HPDE6-E6E7 (cell line): ENCODE data around the gene SKAP2.

Experiments used
- DNase-seq: peaks from one replicate; pipeline ENCODE4 v3.0.0; 2011; ENCODE audit warnings: missing footprints; ENCODE audit errors: extremely low spot score

SKAP2 gene

GRCh38 chr7:26664735-26665416 is 199.5 kb downstream of the SKAP2 start:
- DNase-seq = no peak

DNA sequence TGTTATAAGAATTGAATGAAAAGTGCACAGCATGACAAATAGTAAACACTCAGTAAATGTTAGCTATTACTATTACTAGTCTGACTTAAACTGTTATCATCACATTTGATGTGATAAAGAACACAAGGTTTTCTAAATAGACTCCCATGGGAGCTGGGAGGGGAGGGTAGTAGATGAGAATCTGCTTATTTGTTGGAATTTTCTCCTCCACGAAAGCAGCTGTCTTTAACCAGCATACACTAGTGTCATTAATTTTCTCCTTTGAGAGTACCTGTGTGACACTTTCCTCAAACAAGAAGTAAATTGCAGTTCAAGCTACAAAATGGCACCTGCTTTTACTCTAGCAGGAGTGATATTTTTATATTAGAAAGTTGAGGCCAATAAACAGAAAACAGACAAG is 200.1 kb downstream of the SKAP2 start:
- no peak for DNase-seq

- DNase-seq = no peak
Observed at GRCh38 chr7:26663874-26664273, 200.5 kb downstream of the SKAP2 start.

- no peak for DNase-seq
Observed at GRCh38 chr7:26662646-26663045, 201.7 kb downstream of the SKAP2 start.

DNA sequence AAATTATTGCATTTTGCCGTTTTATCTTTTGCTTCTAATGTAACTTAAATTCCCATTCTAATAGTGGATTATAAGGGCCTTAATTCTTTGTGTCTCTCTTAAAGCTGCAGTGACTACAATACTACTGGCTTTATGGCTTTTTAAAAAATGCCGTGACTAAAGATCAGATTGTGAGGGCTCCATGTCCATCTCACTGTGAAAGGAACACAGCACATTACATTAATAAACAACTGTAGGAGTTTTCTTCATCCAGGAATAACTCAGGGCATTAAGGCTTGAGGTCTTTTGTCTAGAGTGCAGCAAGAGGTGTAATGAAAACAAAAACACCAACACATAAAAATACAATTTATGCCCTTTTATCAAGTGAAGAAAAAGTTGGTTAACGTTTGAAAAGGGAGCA is 205.3 kb downstream of the SKAP2 start:
- DNase-seq = no peak

DNA sequence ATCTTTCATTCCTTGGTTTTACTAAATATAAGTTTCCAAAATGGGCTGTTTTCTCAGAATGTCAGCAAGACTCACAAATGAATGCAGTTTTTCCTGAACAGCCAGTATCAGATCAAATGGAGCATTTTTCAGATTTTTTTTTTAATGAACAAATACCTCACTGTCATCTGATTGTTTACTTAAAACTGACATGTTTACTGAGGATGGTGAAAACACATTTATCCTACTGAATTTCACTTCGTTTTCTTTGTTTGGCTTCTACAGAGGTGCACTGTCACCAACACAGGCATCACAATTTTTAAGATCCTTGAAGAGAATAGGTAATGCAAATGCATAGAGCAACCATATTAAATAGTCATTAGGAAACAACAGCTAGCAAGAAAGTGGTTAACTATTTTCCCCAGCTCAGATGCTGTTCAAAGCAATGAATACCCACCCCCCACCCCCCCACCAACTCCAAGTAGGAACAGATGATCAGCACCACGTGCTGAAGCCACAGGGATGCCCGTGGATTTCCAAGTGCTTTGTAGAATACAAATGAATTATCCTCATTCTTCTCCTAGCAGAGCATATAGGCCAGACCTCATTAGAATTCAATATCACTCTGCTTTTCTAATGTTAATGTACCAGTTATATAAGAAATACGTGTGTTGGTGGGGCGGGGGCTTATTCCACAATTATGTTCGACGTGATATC is 205.9 kb downstream of the SKAP2 start:
- no peak for DNase-seq

DNA sequence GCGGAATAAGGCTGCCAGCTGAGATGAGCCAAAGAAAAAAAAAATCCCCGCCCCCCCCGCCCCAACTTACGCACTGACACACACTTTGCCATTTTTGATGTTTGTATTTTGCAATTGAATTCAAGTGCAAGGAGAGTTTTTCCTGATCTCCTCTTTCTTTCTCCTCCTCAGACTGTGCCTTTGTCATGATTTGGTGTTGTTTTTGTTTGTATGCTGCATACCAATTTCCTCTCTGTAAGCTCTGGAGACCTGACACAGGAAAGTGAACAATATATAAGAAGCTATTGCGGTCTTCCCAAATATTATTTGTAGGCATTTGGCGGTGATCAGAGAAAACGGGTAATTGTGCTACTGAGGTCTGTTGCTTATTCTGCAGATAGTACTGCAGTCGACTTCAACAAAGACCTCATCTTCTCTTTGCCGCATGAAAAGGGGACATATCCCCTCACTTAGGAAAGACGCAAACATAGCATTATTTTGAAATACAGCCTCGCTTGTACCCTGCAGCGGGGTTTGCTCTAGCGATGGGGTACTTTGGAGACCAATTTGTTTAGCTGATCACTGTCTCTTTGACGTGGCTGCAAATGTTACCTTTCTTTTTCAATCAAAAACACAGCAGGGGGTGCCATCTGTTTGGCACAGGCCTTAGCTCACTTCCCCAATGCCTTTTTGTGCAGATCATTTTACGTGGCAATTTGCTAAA is 206.6 kb downstream of the SKAP2 start:
- DNase-seq = no peak

DNA sequence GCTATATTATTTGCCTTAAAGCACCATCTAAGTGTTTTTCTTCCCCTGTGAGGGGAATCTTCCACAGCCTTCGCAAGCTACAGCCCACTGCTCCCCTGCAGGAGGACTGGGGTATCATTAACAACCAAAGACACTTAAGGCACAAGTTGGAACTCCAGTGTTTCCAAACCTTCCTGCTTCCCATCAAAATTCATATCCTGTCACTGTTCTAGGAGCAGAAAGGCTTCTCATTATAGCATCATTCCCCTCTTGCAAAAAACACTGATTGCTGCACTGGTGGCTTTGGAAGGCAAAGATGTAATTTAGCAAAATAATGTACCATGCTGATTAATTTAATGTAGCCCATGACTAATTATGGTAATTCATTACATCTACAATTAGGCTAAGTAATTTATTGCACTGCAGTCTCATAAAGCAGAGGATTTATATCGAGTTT is 207.2 kb downstream of the SKAP2 start:
- no peak for DNase-seq

DNA sequence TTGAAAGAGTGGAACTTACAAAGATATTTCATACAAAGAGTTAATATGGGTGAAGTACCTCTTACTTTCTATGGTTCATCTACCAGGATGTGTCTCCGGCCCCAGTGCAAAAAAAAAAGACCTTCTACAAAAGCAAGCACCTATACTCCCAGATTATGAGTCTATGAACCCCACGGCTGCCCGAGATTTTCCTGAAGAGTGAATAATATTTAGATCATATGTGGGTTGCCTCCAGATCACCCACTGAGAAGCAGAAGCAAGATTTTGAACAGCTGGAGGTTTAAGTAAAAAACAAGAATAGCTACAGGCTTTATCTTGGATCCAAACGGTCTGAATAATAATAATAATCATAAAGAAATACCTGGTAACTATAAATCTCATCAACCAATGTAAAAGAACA is 207.7 kb downstream of the SKAP2 start:
- no peak for DNase-seq

DNA sequence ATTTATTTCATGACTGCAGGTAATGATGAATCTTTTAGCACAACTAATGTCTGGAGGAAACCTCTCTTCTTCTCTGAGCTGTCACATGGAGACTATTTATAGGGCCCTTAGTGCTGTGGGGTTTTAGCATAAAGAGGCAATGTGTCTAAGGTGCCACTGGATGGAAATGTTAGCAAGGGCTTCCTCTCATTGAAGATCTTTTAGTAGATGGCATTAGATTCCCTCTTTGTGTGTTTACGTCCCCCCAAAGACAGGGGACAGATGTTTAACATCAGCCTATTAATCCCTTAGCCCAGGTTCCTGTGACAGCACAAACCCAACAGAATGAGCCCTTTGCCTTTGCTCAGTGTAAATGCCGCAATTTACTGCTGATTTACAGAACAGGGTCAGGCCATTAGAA is 208.6 kb downstream of the SKAP2 start:
- DNase-seq = no peak

DNA sequence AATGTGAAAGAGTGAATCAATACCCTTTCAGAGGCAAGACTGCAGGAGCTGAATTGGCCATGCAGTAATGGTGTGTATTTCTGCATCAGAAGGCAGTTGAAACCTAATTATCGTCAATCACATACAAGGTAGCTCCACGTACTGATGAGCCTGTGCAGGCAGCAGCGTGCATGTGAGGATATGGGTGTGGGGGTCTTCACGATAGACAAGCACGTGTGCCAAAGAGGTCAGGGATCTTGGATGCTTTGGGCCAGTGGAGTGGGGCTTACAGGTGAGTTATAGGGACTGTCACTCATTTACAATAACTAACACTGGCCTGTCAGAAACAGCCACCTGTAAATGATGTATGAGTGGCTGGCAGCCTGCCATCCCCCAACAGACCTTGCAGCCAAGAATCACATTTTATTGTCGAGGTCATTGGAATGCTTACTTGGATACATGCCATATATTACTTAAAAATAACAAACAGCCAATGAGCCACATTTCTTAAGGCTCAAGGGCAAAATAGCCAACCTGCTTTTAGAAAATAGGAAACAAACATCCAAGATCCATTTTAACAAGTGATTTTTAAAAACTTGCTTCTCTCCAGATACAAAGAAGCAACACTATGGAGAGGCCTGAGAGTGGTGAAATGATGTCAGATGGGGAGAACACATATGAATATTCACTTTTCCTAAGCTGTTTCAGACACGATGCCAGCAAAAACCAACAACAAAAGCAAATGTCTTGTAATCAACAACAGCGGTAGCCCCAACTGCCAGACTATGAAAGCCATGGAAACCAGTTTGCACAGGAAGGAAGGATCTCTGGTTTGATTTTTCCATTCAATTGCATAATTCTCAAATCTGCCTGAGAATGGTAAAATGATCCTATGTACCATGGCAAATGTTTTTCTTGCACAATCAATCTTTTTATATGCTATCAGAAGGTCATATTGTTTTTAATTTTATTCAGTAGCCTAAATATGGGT is 210.7 kb downstream of the SKAP2 start:
- DNase-seq = no peak

DNA sequence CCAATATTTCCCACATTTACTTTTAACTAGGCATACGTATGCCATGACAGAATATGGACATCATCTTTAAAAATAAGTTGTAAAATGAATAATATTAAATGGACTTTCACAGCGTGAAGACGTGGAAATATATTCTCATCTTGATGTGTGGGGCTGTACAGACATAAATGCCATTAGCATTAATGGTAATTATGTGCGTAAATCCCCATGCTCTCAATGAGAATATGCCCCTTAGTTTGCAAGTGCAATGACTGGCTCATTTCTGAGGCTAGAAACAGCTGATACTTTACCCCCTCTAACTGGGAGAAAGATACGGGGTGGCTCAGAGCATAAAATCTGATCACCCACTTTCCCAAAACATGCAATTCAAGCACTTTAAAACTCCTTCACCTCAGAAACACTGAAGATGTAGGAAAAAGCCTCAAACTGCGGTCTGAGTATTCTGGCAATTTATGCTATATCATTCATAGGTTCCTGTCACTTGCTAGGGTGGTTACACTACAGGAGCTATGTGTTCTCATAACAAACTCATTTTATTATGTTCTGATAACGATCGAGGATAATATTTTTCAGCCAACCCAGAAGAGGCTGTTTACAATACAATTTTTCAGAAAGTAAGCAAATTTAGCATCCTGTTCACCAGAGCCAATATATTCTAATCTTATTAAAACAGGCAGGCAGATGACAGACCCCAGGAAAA is 211.8 kb downstream of the SKAP2 start:
- DNase-seq = no peak

GRCh38 chr7:26650103-26650502 is 214.3 kb downstream of the SKAP2 start:
- no peak for DNase-seq

DNA sequence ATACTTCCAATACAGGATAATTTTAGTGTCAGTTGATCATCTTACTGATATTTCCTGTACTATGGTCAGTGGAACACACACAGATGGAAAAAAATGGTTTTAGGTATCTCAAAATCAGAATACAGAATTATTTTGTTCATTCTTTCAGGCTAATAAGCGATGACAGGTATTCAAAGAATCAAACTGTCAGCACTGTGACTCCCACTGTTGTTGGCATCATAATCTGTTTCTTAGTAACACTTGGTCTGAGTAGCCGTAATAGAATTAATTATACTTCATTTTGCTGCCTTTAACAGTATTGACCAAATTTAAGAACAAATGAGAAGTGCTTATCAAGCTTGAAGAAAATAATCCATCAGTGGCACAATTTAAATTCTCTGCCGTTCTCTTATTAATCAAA is 215.0 kb downstream of the SKAP2 start:
- DNase-seq = no peak

DNA sequence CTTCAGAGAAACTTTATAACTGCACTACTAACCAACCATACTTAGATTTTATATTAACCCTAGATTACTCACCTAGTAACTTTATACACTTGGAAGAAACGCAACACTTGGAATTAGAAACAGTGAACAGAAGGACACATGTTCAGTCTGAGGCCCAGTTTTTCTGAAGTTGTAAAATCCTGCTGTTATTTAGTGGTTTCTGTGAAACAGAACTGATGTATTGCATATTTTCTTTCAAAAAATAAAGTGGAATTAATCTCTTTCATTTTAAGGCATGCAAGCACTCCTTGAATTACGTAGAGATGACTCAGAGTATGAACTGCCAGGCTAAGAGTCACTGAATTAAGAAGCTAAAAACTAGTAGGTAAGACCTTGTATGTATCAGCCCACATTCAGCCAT is 215.8 kb downstream of the SKAP2 start:
- DNase-seq = peak; percentile 53

DNA sequence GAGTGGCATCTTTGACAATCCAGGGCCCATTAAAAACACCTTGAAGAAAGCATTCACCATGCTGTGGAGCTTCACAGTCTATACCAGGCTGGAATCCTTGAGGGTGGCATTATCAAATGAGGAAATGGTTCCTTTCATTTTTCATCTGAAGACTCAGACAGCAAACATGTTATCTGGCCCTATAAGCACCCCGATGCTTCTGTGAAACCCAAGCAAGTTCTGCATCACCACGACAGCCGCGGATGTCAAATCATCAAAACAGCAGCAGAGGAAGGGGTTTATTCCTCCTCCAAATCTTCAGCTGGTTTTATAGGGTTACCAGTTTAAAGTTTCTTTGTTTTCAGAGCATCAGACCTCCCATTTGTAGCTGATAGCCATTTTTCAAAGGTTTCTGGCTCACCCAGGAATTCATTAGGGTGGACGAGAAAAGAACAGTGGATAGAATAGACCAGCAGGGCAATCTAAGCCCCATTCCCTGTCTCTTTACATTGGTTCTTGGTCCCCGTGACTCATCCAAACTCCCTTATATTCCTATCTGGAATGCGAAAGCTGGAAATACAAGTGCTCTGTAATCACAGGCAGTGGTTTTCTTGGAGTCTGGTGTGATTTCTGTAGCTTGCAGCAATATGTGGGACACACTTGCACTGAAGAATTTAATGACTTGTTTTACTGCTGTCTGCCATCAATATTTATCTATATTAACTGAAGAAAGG is 217.9 kb downstream of the SKAP2 start:
- no peak for DNase-seq

- no peak for DNase-seq
Observed at GRCh38 chr7:26645121-26645520, 219.3 kb downstream of the SKAP2 start.

DNA sequence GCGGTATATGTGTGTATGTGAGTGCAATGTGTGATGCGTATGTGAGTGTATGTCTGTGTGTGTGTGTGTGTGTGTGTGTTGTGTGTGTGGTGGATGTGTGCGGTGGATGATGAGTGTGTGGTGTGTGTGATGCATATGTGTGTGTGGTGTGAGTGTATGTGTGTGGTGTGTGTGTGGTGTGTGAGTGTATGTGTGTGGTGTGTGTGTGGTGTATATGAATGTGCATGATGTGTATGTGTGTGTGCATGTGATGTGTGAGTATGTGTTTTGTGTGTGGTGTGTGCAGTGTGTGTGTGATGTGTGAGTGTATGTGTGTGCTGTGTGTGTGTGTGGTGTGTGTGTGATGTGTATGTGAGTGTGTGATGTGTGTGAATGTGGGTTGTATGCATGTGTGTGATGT is 222.0 kb downstream of the SKAP2 start:
- no peak for DNase-seq

DNA sequence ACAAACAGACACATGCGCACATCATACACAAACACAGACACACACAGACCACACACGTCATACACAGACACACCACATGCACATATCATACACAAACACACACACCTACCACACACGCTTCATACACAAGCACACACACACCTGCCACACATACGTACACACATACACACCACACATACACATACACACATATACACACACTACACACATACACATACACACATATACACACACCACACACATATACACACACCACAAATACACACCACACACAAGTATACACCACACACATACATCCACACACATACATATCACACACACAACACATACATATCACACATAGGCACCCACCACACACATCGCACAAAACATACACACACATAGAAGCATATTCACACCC is 224.7 kb downstream of the SKAP2 start:
- DNase-seq = no peak

GRCh38 chr7:26639111-26639510 is 225.3 kb downstream of the SKAP2 start:
- no peak for DNase-seq

DNA sequence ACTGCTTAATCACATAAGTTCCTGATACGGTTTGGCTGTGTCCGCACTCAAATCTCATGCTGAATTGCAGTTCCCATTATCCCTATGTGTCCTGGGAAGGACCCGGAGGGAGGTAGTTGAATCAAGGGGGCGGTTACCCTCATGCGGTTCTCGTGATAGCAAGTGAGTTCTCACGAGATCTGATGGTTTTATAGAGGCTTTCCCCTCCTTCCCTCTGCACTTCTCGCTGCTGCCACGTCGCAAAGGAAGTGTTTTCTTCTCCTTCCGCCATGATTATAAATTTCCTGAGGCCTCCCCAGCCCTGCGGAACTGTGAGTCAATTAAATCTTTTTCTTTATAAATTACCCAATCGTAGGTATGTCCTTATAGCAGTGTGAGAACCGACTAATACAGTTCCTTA is 226.2 kb downstream of the SKAP2 start:
- DNase-seq = no peak
